ENCODE results near the gene MORC4. TPM values are rescaled to one million over a fixed set of nuclear protein-coding genes. Genes with fewer than 3 reads are reported as not detected.

MORC4 gene
- polyA plus RNA-seq, 1 experiment = 12.3 TPM

GRCh38 chrX:107008034-107008433, 8.0 kb upstream of the MORC4 start:
- no peak overlapping the region for H3K4me3 ChIP-seq (ENCODE audit: low read depth, low read length)
- no peaks in the 10 kb centered on the region for H3K36me3 ChIP-seq (ENCODE audit: control insufficient read depth, insufficient read depth, low read length)
- TF ChIP-seq CTCF (IDR thresholded peaks at IDR 0.05; ENCODE audit: insufficient read depth, low read depth, low read length) = no peak
- no peaks in the 10 kb centered on the region for H3K27me3 ChIP-seq (ENCODE audit: control insufficient read depth, insufficient read depth, low read length)
- POLR2A ChIA-PET = no interaction called here
- no peak for DNase-seq (ENCODE audit: low read depth)
- CTCF ChIA-PET = no interaction called here

DNA sequence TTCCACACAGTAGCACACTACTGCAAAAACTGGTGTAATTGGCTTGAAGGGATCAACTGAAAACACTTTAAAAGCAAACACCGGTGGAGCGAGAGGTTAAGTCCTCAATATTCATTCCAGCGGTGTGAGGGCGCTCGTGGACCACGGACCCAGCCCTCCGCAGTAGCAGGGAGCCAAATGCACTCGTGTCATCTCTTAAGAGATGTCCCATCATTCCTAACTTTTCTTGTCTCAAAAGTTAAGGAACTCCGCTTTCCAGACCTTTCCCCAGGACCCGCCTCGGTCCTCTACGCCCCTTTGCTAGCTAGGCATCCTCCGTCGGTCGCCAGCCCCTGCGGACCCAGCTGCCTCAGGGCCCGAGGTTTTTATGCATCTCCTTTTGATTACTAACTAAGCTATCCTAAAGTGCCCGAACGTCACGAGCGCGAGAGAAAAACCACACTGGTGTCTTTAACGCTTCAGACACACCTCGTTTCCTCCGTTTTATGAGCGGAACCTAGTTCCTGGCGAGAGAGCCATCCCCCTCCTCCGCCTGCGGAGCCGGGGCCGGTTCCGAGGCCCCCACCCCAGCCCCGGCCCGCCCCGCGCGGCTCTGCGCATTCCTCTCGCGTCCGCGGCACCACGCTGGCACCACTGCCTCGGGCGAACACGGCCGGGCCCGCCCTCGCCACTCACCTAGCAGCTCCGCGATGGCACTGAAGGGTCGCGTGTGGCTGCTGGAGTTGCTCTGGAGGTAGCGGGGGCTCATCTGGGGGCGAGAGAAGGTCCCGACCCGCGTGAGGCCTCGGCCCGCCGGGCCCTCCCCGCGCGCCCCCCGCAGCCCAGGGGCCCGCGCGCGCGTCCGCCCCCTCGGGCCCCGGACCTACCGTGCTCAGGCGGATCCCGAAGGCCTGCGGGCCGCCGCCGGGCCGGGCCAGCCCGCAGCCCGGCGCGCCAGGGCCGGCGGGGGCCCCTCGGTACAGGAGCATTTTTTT, 723 bp downstream of the MORC4 start:
- H3K27me3 ChIP-seq (ENCODE audit: control insufficient read depth, insufficient read depth, low read length) = no peaks in the 10 kb centered on the region
- peak overlapping the region; percentile 64 for H3K4me3 ChIP-seq (ENCODE audit: low read depth, low read length)
- ChIA-PET POLR2A (interaction anchor here (0.6 kb wide), 1 partner anchor 14 kb away, joined by 7 read pairs; no protein-coding TSS in a partner anchor), CTCF (interaction anchor here (0.6 to 1.7 kb wide), 5 partner anchors 14 to 433 kb away, joined by 3 to 4 read pairs (median 4); no protein-coding TSS in a partner anchor)
- TF ChIP-seq CTCF (IDR thresholded peaks at IDR 0.05; ENCODE audit: insufficient read depth, low read depth, low read length) = peak; percentile 59
- H3K36me3 ChIP-seq (ENCODE audit: control insufficient read depth, insufficient read depth, low read length) = no peaks in the 10 kb centered on the region
- DNase-seq (ENCODE audit: low read depth) = no peak

GRCh38 chrX:106997611-106998010, 2.4 kb downstream of the MORC4 start:
- CTCF ChIA-PET = no interaction called here
- Histone ChIP-seq H3K36me3 (ENCODE audit: control insufficient read depth, insufficient read depth, low read length) (no peaks in the 10 kb centered on the region), H3K4me3 (ENCODE audit: low read depth, low read length) (no peak overlapping the region), H3K27me3 (ENCODE audit: control insufficient read depth, insufficient read depth, low read length) (no peaks in the 10 kb centered on the region)
- DNase-seq (ENCODE audit: low read depth) = no peak
- no peak for TF ChIP-seq CTCF (IDR thresholded peaks at IDR 0.05; ENCODE audit: insufficient read depth, low read depth, low read length)
- POLR2A ChIA-PET = no interaction called here

GRCh38 chrX:106995678-106996077, 4.3 kb downstream of the MORC4 start:
- POLR2A ChIA-PET = no interaction called here
- TF ChIP-seq CTCF (IDR thresholded peaks at IDR 0.05; ENCODE audit: insufficient read depth, low read depth, low read length) = no peak
- Histone ChIP-seq H3K27me3 (ENCODE audit: control insufficient read depth, insufficient read depth, low read length) (no peaks in the 10 kb centered on the region), H3K36me3 (ENCODE audit: control insufficient read depth, insufficient read depth, low read length) (no peaks in the 10 kb centered on the region), H3K4me3 (ENCODE audit: low read depth, low read length) (no peak overlapping the region)
- CTCF ChIA-PET = no interaction called here
- DNase-seq (ENCODE audit: low read depth) = no peak

DNA sequence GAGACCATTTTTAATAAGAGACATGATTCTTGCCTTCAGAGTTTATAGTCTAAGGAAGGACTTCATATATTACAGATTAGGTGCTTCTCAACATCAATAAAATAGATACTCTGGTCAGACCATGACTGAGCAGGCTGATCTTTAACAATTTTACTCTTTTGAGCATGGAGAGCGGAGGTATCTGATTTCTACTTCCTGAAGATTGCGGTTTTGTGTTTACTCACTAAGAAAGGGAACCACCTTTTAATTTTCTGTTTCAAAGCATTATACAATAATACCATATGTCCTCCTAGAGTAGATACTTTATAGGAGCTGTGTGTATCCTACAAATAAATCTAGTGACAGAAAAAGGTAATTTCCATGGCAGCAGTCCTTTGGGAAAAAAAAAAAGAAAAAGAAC, 12.5 kb downstream of the MORC4 start:
- CTCF ChIA-PET = no interaction called here
- H3K4me3 ChIP-seq (ENCODE audit: low read depth, low read length) = no peak overlapping the region
- DNase-seq (ENCODE audit: low read depth) = no peak
- no peak for TF ChIP-seq CTCF (IDR thresholded peaks at IDR 0.05; ENCODE audit: insufficient read depth, low read depth, low read length)
- no peaks in the 10 kb centered on the region; the same call in 1 of the 2 replicates for H3K36me3 ChIP-seq (ENCODE audit: control insufficient read depth, insufficient read depth, low read length)
- no peaks in the 10 kb centered on the region for H3K27me3 ChIP-seq (ENCODE audit: control insufficient read depth, insufficient read depth, low read length)
- POLR2A ChIA-PET = no interaction called here

Measured in BJ (cell line).